Coronary artery (tissue), 2 donors: ENCODE data around the gene ARAP2.

Experiments used
- DNase-seq: peaks from one replicate; pipeline ENCODE4 v3.0.0-alpha.2; 2017; ENCODE audit warnings: low spot score
- H3K27ac ChIP-seq, 2 donors: fragments of 200-600 bp; sonication (generic); one replicate each; pipeline ENCODE4 v1.5.1; 2016 to 2019
- H3K4me3 ChIP-seq: fragments of 200-600 bp; sonication (generic); 2 replicates; pipeline ENCODE4 v1.5.1; 2016; ENCODE audit warnings: mild to moderate bottlenecking, moderate library complexity
- CTCF ChIP-seq: fragments of 200-600 bp; sonication (generic); IDR thresholded peaks from one replicate; pipeline ENCODE4 v1.5.1; 2019; ENCODE audit warnings: antibody characterized with exemption

ARAP2 gene

DNA sequence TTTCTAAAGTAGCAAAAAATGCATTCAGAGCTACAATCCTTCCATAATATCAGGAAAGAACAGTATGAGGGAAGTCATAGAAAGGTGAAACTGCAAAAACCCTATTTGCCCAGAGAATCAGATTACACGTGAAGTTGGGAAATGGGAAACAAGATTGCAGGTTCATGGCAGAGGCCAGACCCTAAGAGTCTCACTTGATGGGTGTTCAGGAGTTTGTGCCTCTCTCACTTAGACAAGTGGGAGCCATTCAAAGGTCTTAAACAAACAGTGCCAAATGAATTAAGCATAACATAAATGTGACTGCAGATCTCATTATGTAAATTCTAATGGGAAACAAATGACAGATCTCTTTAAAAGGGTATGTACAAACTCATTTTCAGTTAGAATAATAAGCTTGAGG is 91.6 kb downstream of the ARAP2 start:
- TF ChIP-seq CTCF: no peak
- DNase-seq: no peak
- H3K4me3 ChIP-seq: no peak overlapping the region
- no peak overlapping the region for H3K27ac ChIP-seq

DNA sequence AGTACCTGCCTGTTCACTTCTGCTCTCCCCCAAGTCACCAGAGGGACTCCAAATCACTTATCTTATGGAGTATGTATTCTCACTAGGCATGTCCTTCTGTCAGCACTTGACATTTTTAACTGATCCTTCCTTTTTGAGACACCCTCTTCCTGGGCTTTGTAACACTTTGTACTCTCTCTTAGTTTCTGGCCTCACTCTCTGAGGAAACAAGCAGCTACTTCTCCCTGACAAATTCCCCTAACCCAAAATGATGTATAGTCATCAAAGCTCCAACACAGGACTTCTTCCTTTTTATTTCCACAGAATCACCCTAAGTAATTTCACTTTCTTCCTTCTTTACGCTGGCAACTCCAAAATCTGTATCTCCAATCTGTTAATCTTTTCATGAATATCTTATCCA is 101.8 kb downstream of the ARAP2 start:
- no peak overlapping the region for H3K4me3 ChIP-seq
- no peak for DNase-seq

GRCh38 chr4:36141186-36141585 is 103.1 kb downstream of the ARAP2 start:
- DNase-seq: no peak
- TF ChIP-seq CTCF: no peak
- H3K4me3 ChIP-seq: no peak overlapping the region
- no peak overlapping the region for H3K27ac ChIP-seq

More for the DNA sequence above, 101.8 kb downstream of the ARAP2 start:
- TF ChIP-seq CTCF: no peak
- no peak overlapping the region for H3K27ac ChIP-seq

- TF ChIP-seq CTCF: no peak
- H3K4me3 ChIP-seq: no peak overlapping the region
- H3K27ac ChIP-seq: no peak overlapping the region
- no peak for DNase-seq
Measured at GRCh38 chr4:36140421-36140820, 103.9 kb downstream of the ARAP2 start.

DNA sequence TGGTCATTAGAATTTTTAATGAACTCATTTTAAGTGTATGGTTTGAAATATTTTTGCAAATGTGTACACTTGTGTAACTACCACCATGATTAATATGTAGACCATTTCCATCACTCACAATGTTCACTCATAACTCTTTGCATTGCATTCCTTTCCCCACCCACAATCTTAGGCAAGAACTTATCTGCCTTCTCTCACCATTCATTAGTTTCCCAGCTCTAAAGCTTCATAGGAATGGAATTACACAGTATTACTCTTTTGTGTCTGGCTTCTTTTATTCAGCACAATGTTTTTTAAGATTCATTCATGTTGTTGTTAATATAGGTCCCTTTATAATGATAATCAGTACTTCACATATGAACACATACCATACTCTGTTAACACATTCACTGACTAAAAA is 106.1 kb downstream of the ARAP2 start:
- H3K27ac ChIP-seq: no peak overlapping the region
- H3K4me3 ChIP-seq: no peak overlapping the region
- DNase-seq: no peak
- no peak for TF ChIP-seq CTCF

DNA sequence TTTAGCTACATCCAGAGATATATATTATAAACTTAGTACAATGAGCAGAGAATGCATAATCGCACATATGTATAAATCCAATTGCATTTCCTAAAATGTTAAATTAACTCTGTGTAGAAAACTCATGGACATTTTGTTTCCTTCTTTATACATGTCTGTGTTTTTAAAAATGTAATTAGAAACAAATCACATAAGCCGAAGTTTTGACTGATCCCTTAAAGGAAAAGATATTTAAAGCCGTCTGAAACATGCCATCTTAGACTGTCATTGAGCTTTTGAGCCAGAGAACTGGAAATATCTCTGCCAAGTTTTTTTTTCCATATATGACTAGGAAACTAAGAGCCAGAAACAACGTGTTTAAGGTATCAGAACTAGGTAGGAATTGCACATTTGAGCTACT is 107.0 kb downstream of the ARAP2 start:
- no peak for DNase-seq
- no peak overlapping the region for H3K27ac ChIP-seq
- H3K4me3 ChIP-seq: no peak overlapping the region
- no peak for TF ChIP-seq CTCF

DNA sequence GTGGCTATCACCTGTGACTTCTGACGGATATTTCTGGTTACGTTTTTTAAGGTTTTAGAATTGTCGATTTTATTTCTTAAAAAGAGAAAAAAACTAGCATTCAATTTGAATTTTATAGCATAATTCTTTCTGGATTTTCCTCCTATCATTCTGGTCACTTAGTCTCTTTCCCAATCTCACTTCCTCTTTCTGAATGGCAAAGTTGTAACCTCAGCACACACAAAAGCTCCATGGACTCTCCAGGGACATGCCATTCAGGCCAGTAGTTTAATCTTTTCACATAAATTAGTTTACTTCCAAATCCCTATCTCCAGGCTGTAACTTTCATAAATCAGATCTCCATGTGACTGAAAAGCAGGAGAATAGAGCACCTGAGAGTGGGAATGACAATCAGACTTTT is 110.7 kb downstream of the ARAP2 start:
- Histone ChIP-seq H3K27ac (no peak overlapping the region), H3K4me3 (no peak overlapping the region)
- TF ChIP-seq CTCF: no peak
- no peak for DNase-seq
